Dedifferentiated amniotic fluid mesenchymal stem cell (primary cell): ENCODE data around the gene ERF.

Experiments
- DNase-seq: peaks from one replicate; pipeline ENCODE4 v3.0.0-alpha.2; 2016; ENCODE audit errors: extremely low spot score

The ERF gene

GRCh38 chr19:42242069-42242511, 12.8 kb downstream of the ERF start:
- DNase-seq = no peak

GRCh38 chr19:42241279-42241678, 13.6 kb downstream of the ERF start:
- no peak for DNase-seq

GRCh38 chr19:42239544-42240220, 15.2 kb downstream of the ERF start:
- DNase-seq = no peak

- DNase-seq = no peak
Measured at GRCh38 chr19:42235181-42235580, 19.7 kb downstream of the ERF start.

GRCh38 chr19:42234364-42234763, 20.6 kb downstream of the ERF start:
- DNase-seq = no peak

GRCh38 chr19:42233678-42234292, 21.1 kb downstream of the ERF start:
- no peak for DNase-seq

GRCh38 chr19:42233106-42233505, 21.8 kb downstream of the ERF start:
- no peak for DNase-seq

- DNase-seq = no peak
Measured at GRCh38 chr19:42232435-42232834, 22.5 kb downstream of the ERF start.

- DNase-seq = no peak
Measured at GRCh38 chr19:42230571-42230970, 24.4 kb downstream of the ERF start.

GRCh38 chr19:42229855-42230351, 25.0 kb downstream of the ERF start:
- DNase-seq = no peak

- no peak for DNase-seq
Measured at GRCh38 chr19:42229301-42229854, 25.6 kb downstream of the ERF start.

- no peak for DNase-seq
Measured at GRCh38 chr19:42228641-42229040, 26.3 kb downstream of the ERF start.

GRCh38 chr19:42226886-42227285, 28.0 kb downstream of the ERF start:
- DNase-seq = no peak

- DNase-seq = no peak
Measured at GRCh38 chr19:42225718-42226292, 29.1 kb downstream of the ERF start.

GRCh38 chr19:42224940-42225717, 29.8 kb downstream of the ERF start:
- DNase-seq = no peak

- no peak for DNase-seq
Measured at GRCh38 chr19:42220751-42221097, 34.2 kb downstream of the ERF start.

- peak; percentile 95 for DNase-seq
Measured at GRCh38 chr19:42219812-42220750, 34.8 kb downstream of the ERF start, which contains the start of gene ZNF526. Gene ZNF526 (plus strand): TSS chr19:42220312. CDS start chr19:42224404, 4,092 bp downstream.

- peak; percentile 95 for DNase-seq
Measured at GRCh38 chr19:42217520-42218437, 37.1 kb downstream of the ERF start, which contains the start of gene DEDD2. Gene DEDD2 (minus strand): TSS chr19:42217677. CDS start chr19:42217007, 670 bp downstream.

GRCh38 chr19:42216653-42217519, 38.0 kb downstream of the ERF start:
- DNase-seq = no peak
